Measurements from ENCODE around the gene PKD1L1. TPM values are rescaled to one million over a fixed set of nuclear protein-coding genes. Genes with fewer than 3 reads are reported as not detected.

The PKD1L1 gene
- total RNA-seq, 1 experiment from 2014 or later = not detected

DNA sequence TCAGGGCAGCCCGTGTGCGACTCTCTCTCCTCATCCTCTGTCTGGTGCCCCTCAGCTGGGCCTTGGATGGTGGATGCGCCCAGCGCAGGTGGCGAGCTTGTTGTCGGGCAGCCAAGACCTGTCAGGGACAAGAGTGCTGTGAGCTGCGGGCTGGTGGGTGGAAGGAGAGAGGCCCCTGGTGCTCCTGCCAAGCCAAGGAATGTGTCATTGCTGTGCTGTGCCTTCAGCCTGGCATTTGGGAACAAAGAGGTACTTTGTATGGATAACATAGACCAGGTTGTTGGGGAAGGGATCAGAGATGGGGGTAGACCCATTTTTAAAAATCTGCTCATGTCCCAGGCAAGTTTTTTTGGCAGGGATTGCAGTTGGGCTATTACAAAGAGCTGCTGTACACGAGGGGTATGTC, 120.9 kb downstream of the PKD1L1 start:
- H3K27me3 ChIP-seq (replicated peaks; ENCODE audit: insufficient read depth, low read depth, low read length, poor library complexity) = peaks cover 17% of the 10 kb centered on the region
- POLR2A ChIA-PET (ENCODE audit: low non-redundant PET) = no interaction called here
- no peaks in the 10 kb centered on the region for H3K9me3 ChIP-seq (ENCODE audit: low read depth, low read length, poor library complexity, severe bottlenecking)
- intact Hi-C loops (cut with micrococcal nuclease; ENCODE audit: unreplicated experiment) = loop anchor here (10.0 kb wide), 1 partner anchor 1913 kb away; no protein-coding TSS in a partner anchor
- no peak overlapping the region for H3K4me3 ChIP-seq (ENCODE audit: low read depth, low read length, poor library complexity, severe bottlenecking)
- no TSS peak for BruUV-seq (replicated peaks)
- TF ChIP-seq, protein P1, sequence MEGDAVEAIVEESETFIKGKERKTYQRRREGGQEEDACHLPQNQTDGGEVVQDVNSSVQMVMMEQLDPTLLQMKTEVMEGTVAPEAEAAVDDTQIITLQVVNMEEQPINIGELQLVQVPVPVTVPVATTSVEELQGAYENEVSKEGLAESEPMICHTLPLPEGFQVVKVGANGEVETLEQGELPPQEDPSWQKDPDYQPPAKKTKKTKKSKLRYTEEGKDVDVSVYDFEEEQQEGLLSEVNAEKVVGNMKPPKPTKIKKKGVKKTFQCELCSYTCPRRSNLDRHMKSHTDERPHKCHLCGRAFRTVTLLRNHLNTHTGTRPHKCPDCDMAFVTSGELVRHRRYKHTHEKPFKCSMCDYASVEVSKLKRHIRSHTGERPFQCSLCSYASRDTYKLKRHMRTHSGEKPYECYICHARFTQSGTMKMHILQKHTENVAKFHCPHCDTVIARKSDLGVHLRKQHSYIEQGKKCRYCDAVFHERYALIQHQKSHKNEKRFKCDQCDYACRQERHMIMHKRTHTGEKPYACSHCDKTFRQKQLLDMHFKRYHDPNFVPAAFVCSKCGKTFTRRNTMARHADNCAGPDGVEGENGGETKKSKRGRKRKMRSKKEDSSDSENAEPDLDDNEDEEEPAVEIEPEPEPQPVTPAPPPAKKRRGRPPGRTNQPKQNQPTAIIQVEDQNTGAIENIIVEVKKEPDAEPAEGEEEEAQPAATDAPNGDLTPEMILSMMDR (conservative IDR thresholded peaks at IDR 0.05; ENCODE audit: low read depth, low read length) = no peak
- no peak for TF ChIP-seq EZH2 (IDR thresholded peaks at IDR 0.05; ENCODE audit: borderline replicate concordance, low read depth, low read length, poor library complexity, severe bottlenecking)
- no peaks in the 10 kb centered on the region for H3K36me3 ChIP-seq (ENCODE audit: insufficient read depth, low read length, poor library complexity, severe bottlenecking)
- CTCF ChIA-PET = no interaction called here
- no peak overlapping the region for H3K27ac ChIP-seq (ENCODE audit: low read depth, low read length, poor library complexity, severe bottlenecking)
- DNase-seq (ENCODE audit: low spot score) = no peak
- H3K4me1 ChIP-seq (ENCODE audit: insufficient read depth, low read length, poor library complexity, severe bottlenecking) = no peaks in the 10 kb centered on the region

DNA sequence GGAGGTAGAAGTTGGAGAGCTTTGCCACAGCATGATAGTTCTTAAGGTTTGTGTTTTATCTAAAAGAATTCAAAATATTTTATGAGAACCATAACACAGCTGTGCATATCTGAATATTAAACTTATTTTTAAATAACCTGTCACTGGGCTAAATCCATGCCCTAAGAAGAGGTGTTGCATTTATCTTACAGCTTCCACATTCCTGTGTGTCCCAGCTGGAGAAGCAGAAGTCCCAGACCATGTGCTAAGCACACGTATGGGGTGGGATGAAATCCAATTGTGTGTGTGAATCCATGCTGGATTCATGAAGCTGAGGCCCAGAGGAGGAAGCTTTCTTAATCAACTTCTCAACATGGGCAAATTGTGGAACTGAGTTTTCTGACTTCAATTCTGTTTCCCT, 121.5 kb downstream of the PKD1L1 start:
- Histone ChIP-seq H3K4me1 (ENCODE audit: insufficient read depth, low read length, poor library complexity, severe bottlenecking) (no peaks in the 10 kb centered on the region), H3K27me3 (replicated peaks; ENCODE audit: insufficient read depth, low read depth, low read length, poor library complexity) (peaks cover 17% of the 10 kb centered on the region), H3K4me3 (ENCODE audit: low read depth, low read length, poor library complexity, severe bottlenecking) (no peak overlapping the region), H3K36me3 (ENCODE audit: insufficient read depth, low read length, poor library complexity, severe bottlenecking) (no peaks in the 10 kb centered on the region), H3K9me3 (ENCODE audit: low read depth, low read length, poor library complexity, severe bottlenecking) (no peaks in the 10 kb centered on the region), H3K27ac (ENCODE audit: low read depth, low read length, poor library complexity, severe bottlenecking) (no peak overlapping the region)
- DNase-seq (ENCODE audit: low spot score) = no peak
- TF ChIP-seq, protein P1 (conservative IDR thresholded peaks at IDR 0.05; ENCODE audit: low read depth, low read length) = no peak
- TF ChIP-seq EZH2 (IDR thresholded peaks at IDR 0.05; ENCODE audit: borderline replicate concordance, low read depth, low read length, poor library complexity, severe bottlenecking) = no peak
- POLR2A ChIA-PET (ENCODE audit: low non-redundant PET) = no interaction called here
- intact Hi-C loops (cut with micrococcal nuclease; ENCODE audit: unreplicated experiment) = loop anchor here (10.0 kb wide), 1 partner anchor 1912 kb away; no protein-coding TSS in a partner anchor
- CTCF ChIA-PET = no interaction called here
- BruUV-seq (replicated peaks) = no TSS peak

- Histone ChIP-seq H3K36me3 (ENCODE audit: insufficient read depth, low read length, poor library complexity, severe bottlenecking) (no peaks in the 10 kb centered on the region), H3K27me3 (replicated peaks; ENCODE audit: insufficient read depth, low read depth, low read length, poor library complexity) (peaks cover 17% of the 10 kb centered on the region), H3K4me3 (ENCODE audit: low read depth, low read length, poor library complexity, severe bottlenecking) (no peak overlapping the region), H3K4me1 (ENCODE audit: insufficient read depth, low read length, poor library complexity, severe bottlenecking) (no peaks in the 10 kb centered on the region), H3K9me3 (ENCODE audit: low read depth, low read length, poor library complexity, severe bottlenecking) (no peaks in the 10 kb centered on the region), H3K27ac (ENCODE audit: low read depth, low read length, poor library complexity, severe bottlenecking) (no peak overlapping the region)
- intact Hi-C loops (cut with micrococcal nuclease; ENCODE audit: unreplicated experiment) = loop anchor here (2.0 to 5.0 kb wide), 2 partner anchors 377 to 553 kb away; no protein-coding TSS in a partner anchor
- no peak for DNase-seq (ENCODE audit: low spot score)
- ChIA-PET POLR2A (ENCODE audit: low non-redundant PET) (interaction anchor here (0.6 kb wide), 1 partner anchor 333 kb away, joined by 8 read pairs; no protein-coding TSS in a partner anchor), CTCF (interaction anchor here (0.6 to 1.5 kb wide), 4 partner anchors 375 to 793 kb away, joined by 3 to 13 read pairs (median 4); no protein-coding TSS in a partner anchor)
- no TSS peak for BruUV-seq (replicated peaks)
- TF ChIP-seq, protein P1 (conservative IDR thresholded peaks at IDR 0.05; ENCODE audit: low read depth, low read length) = 0 out of 2 replicates have a peak, but pooled peaks have one; percentile 10
- TF ChIP-seq EZH2 (IDR thresholded peaks at IDR 0.05; ENCODE audit: borderline replicate concordance, low read depth, low read length, poor library complexity, severe bottlenecking) = no peak
Observed at GRCh38 chr7:47819607-47819920, 128.7 kb downstream of the PKD1L1 start.
